CMK (cell line): ENCODE measurements around the gene ZFAND5.

Experiments used
- DNase-seq: peaks from one replicate; pipeline ENCODE4 v3.0.0-alpha.2; 2010; ENCODE audit warnings: low read depth

ZFAND5 gene

GRCh38 chr9:72322678-72323077, 42.3 kb downstream of the ZFAND5 start:
- DNase-seq = no peak

- DNase-seq = no peak
These were observed 42.7 kb downstream of the ZFAND5 start for GRCh38 chr9:72322259-72322658.

- no peak for DNase-seq
These were observed 49.3 kb downstream of the ZFAND5 start for GRCh38 chr9:72315510-72316311.

GRCh38 chr9:72315089-72315509, 49.9 kb downstream of the ZFAND5 start:
- DNase-seq = no peak

- DNase-seq = no peak
These were observed 51.5 kb downstream of the ZFAND5 start for GRCh38 chr9:72313507-72313906.

GRCh38 chr9:72312386-72312987, 52.5 kb downstream of the ZFAND5 start:
- DNase-seq = no peak

- DNase-seq = no peak
These were observed 55.5 kb downstream of the ZFAND5 start for GRCh38 chr9:72309364-72310133.

- DNase-seq = no peak
These were observed 58.2 kb downstream of the ZFAND5 start for GRCh38 chr9:72306761-72307160.

- no peak for DNase-seq
These were observed 59.3 kb downstream of the ZFAND5 start for GRCh38 chr9:72305707-72306106.

- peak; percentile 73 for DNase-seq
These were observed 59.9 kb downstream of the ZFAND5 start for GRCh38 chr9:72305102-72305546.

- DNase-seq = no peak
These were observed 60.5 kb downstream of the ZFAND5 start for GRCh38 chr9:72304538-72304937.
